H9 (cell line): ENCODE results near the gene PFN3. TPM values are rescaled to one million over a fixed set of nuclear protein-coding genes. Genes with fewer than 3 reads are reported as not detected.

Experiments
- DNase-seq: peaks from one replicate; pipeline ENCODE4 v3.0.0-alpha.2; 2017
- H2AFZ ChIP-seq: one replicate; pipeline ENCODE4 v1.6.1; 2013; ENCODE audit warnings: mild to moderate bottlenecking, low read length, control low read depth, moderate library complexity
- H2AK5ac ChIP-seq: 2 replicates; pipeline ENCODE4 v1.6.1; 2013; ENCODE audit warnings: low read length, control low read depth, mixed read lengths; ENCODE audit not compliant: insufficient read length
- H2BK120ac ChIP-seq: one replicate; pipeline ENCODE4 v1.6.1; 2013; ENCODE audit warnings: low read depth, mild to moderate bottlenecking, low read length, control low read depth, inconsistent platforms; ENCODE audit not compliant: poor library complexity, severe bottlenecking
- H2BK12ac ChIP-seq: 2 replicates; pipeline ENCODE4 v1.6.1; 2013; ENCODE audit warnings: low read length, control low read depth, mixed read lengths, low read depth; ENCODE audit not compliant: insufficient read length
- H2BK15ac ChIP-seq: 2 replicates; pipeline ENCODE4 v1.6.1; 2013; ENCODE audit warnings: low read depth, low read length, control low read depth
- H2BK20ac ChIP-seq: one replicate; pipeline ENCODE4 v1.6.1; 2013; ENCODE audit warnings: low read depth, mild to moderate bottlenecking, low read length, control low read depth, inconsistent platforms; ENCODE audit not compliant: poor library complexity, severe bottlenecking
- H2BK5ac ChIP-seq: 2 replicates; pipeline ENCODE4 v1.6.1; 2013; ENCODE audit warnings: low read length, control low read depth, mixed read lengths; ENCODE audit not compliant: insufficient read length
- H3K14ac ChIP-seq: 2 replicates; pipeline ENCODE4 v1.6.1; 2013; ENCODE audit warnings: low read length, control low read depth; ENCODE audit not compliant: insufficient read depth
- H3K18ac ChIP-seq: 2 replicates; pipeline ENCODE4 v1.6.1; 2013; ENCODE audit warnings: low read depth, mild to moderate bottlenecking, mixed read lengths, low read length, control low read depth; ENCODE audit not compliant: insufficient read length
- H3K23ac ChIP-seq: 2 replicates; pipeline ENCODE4 v1.6.1; 2013; ENCODE audit warnings: low read length, control low read depth, mixed read lengths, low read depth; ENCODE audit not compliant: insufficient read length
- H3K23me2 ChIP-seq: 2 replicates; pipeline ENCODE4 v1.6.1; 2013; ENCODE audit warnings: low read depth, mild to moderate bottlenecking, mixed read lengths, low read length, control low read depth; ENCODE audit not compliant: insufficient read length, poor library complexity, severe bottlenecking
- H3K27ac ChIP-seq: 2 replicates; pipeline ENCODE4 v1.5.1; 2013; ENCODE audit warnings: low read length, control low read depth, mixed read lengths, low read depth; ENCODE audit not compliant: insufficient read length
- H3K27me3 ChIP-seq: 2 replicates; pipeline ENCODE4 v1.6.1; 2013; ENCODE audit warnings: low read length, control low read depth, inconsistent platforms; ENCODE audit not compliant: insufficient read depth
- H3K4ac ChIP-seq: 2 replicates; pipeline ENCODE4 v1.6.1; 2013; ENCODE audit warnings: low read depth, mild to moderate bottlenecking, control low read depth, inconsistent platforms, low read length, moderate library complexity
- H3K4me1 ChIP-seq: 2 replicates; pipeline ENCODE4 v1.6.1; 2013; ENCODE audit warnings: low read length, control low read depth, inconsistent platforms; ENCODE audit not compliant: insufficient read depth
- H3K4me2 ChIP-seq: 2 replicates; pipeline ENCODE4 v1.6.1; 2013; ENCODE audit warnings: low read length, control low read depth, mixed read lengths; ENCODE audit not compliant: insufficient read length, insufficient read depth
- H3K56ac ChIP-seq: 2 replicates; pipeline ENCODE4 v1.6.1; 2013; ENCODE audit warnings: low read depth, mild to moderate bottlenecking, mixed read lengths, low read length, control low read depth; ENCODE audit not compliant: insufficient read length
- H3K79me1 ChIP-seq: 2 replicates; pipeline ENCODE4 v1.6.1; 2013; ENCODE audit warnings: low read depth, mild to moderate bottlenecking, moderate library complexity, low read length, control low read depth, inconsistent platforms; ENCODE audit not compliant: insufficient read depth, poor library complexity, severe bottlenecking
- H3K79me2 ChIP-seq: 2 replicates; pipeline ENCODE4 v1.6.1; 2013; ENCODE audit warnings: low read length, control low read depth, inconsistent platforms; ENCODE audit not compliant: insufficient read depth
- H3K9ac ChIP-seq: 2 replicates; pipeline ENCODE4 v1.6.1; 2013; ENCODE audit warnings: low read length, control low read depth, mixed read lengths; ENCODE audit not compliant: insufficient read length; ENCODE audit errors: extremely low read depth
- H3K9me3 ChIP-seq: one replicate; pipeline ENCODE4 v1.6.1; 2013; ENCODE audit warnings: low read depth, low read length, inconsistent platforms; ENCODE audit not compliant: control insufficient read depth
- H3T11ph ChIP-seq: one replicate; pipeline ENCODE4 v1.6.1; 2013; ENCODE audit warnings: mild to moderate bottlenecking, low read length, control low read depth, inconsistent platforms
- H4K20me1 ChIP-seq: one replicate; pipeline ENCODE4 v1.6.1; 2013; ENCODE audit not compliant: control insufficient read depth, insufficient read length, insufficient read depth
- H4K5ac ChIP-seq: 2 replicates; pipeline ENCODE4 v1.6.1; 2013; ENCODE audit warnings: low read depth, mild to moderate bottlenecking, mixed read lengths, low read length, control low read depth; ENCODE audit not compliant: insufficient read length
- H4K8ac ChIP-seq: replicated peaks from 2 replicates; pipeline ENCODE4 v1.6.1; 2013; ENCODE audit warnings: low read length, control low read depth, mixed read lengths, low read depth; ENCODE audit not compliant: insufficient read length
- H4K91ac ChIP-seq: 2 replicates; pipeline ENCODE4 v1.6.1; 2013; ENCODE audit warnings: low read depth, mild to moderate bottlenecking, moderate library complexity, mixed read lengths, low read length, control low read depth; ENCODE audit not compliant: insufficient read length
- H3K27ac Mint-ChIP-seq, 3 experiments: 2 replicates in 2 of 3; 3 replicates in 1 of 3; pipeline ENCODE4 v1.8.0; 2020 to 2021; ENCODE audit warnings: mixed read lengths in 3 of 3, mild to moderate bottlenecking in 1 of 3, moderate library complexity in 1 of 3
- H3K27me3 Mint-ChIP-seq: 2 replicates; pipeline ENCODE4 v1.8.0; 2021; ENCODE audit warnings: low read depth, mild to moderate bottlenecking, moderate library complexity, mixed read lengths
- H3K36me3 Mint-ChIP-seq, 3 experiments: 2 replicates in 2 of 3; 3 replicates in 1 of 3; pipeline ENCODE4 v1.8.0; 2020 to 2021; ENCODE audit warnings: low read depth in 3 of 3, mixed read lengths in 3 of 3; ENCODE audit not compliant: insufficient read depth in 1 of 3
- H3K4me1 Mint-ChIP-seq, 2 experiments: 2 replicates each; pipeline ENCODE4 v1.8.0; 2020; ENCODE audit warnings: mixed read lengths in 2 of 2
- H3K4me3 Mint-ChIP-seq, 2 experiments: 2 replicates in 1 of 2; 3 replicates in 1 of 2; pipeline ENCODE4 v1.8.0; 2020 to 2021; ENCODE audit warnings: mild to moderate bottlenecking in 2 of 2, mixed read lengths in 2 of 2, moderate library complexity in 1 of 2
- H3K9me3 Mint-ChIP-seq, 2 experiments: 2 replicates in 1 of 2; 3 replicates in 1 of 2; pipeline ENCODE4 v1.8.0; 2020; ENCODE audit warnings: mild to moderate bottlenecking in 2 of 2, mixed read lengths in 2 of 2, moderate library complexity in 1 of 2
- CTCF ChIP-seq: fragments of 200-600 bp; sonication (generic); conservative IDR thresholded peaks from 3 replicates; pipeline ENCODE4 v1.8.0; 2021; ENCODE audit warnings: antibody characterized with exemption, mild to moderate bottlenecking
- WGBS: extraction: QIAGEN DNeasy Blood & Tissue Kit; methylation state at CpG from one replicate; pipeline ENCODE4 v1.1.7; 2013; ENCODE audit warnings: missing lambda C conversion rate, low lambda C conversion rate, mixed read lengths; ENCODE audit not compliant: insufficient read length; ENCODE audit errors: extremely low coverage; 5-methylcytosine and 5-hydroxymethylcytosine counted together
- total RNA-seq: library from RNA; stranded (reverse); gene quantifications from 2 replicates; pipeline ENCODE4 v1.2.1, GENCODE V29; 2021

PFN3 gene
- total RNA-seq, 1 experiment from 2014 or later, result not detected

DNA sequence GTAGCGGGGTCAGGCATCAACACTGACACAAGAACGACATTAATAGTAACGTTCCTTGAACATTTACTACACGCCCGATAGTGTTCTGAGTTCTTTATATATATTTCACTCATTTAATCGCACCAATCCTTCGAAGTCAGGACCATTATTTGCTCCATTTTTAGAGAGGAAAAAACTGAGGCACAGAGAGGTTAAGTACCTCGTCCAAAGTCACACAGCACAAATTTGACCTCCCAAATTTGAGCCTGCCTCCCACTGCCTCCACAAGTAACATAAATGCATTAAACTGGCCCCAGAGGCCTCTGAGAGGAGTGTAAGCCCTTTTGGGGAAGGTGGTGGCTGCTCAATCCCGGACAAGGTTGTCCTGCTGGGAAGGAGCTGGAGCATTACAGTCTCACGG lies 36.9 kb downstream of the PFN3 start:
- Histone ChIP-seq H3K79me2 (no peaks in the 10 kb centered on the region), H2BK120ac (no peak overlapping the region), H3K14ac (no peak overlapping the region), H2AFZ (no peak overlapping the region), H2AK5ac (no peak overlapping the region), H4K5ac (no peak overlapping the region), H3K4me1 (peaks cover 11% of the 10 kb centered on the region; the same call in 1 of the 2 replicates), H2BK15ac (no peak overlapping the region), H3K27ac (no peak overlapping the region), H2BK12ac (no peak overlapping the region), H4K8ac (no peak overlapping the region), H3K9me3 (no peaks in the 10 kb centered on the region), H3K9ac (no peak overlapping the region), H3K23ac (no peak overlapping the region), H3K23me2 (peaks cover 10% of the 10 kb centered on the region), H4K91ac (no peak overlapping the region), H3T11ph (no peak overlapping the region), H2BK5ac (no peak overlapping the region), H3K4ac (no peak overlapping the region), H3K56ac (no peak overlapping the region), H3K18ac (no peak overlapping the region), H3K79me1 (no peaks in the 10 kb centered on the region), H2BK20ac (no peak overlapping the region), H3K27me3 (no peaks in the 10 kb centered on the region; the same call in 1 of the 2 replicates), H4K20me1 (no peaks in the 10 kb centered on the region), H3K4me2 (peak overlapping the region; percentile 37)
- no CpG with 5 or more reads among the region's 10 CpGs for WGBS
- H3K36me3 Mint-ChIP-seq, result peaks cover 3 to 4% (median 4%) of the 10 kb centered on the region in 3 experiments; a peak in 5 of 7 replicates
- peaks cover 40% of the 10 kb centered on the region for H3K27me3 Mint-ChIP-seq
- no peaks in the 10 kb centered on the region for H3K9me3 Mint-ChIP-seq
- peaks cover 28 to 48% of the 10 kb centered on the region in 2 experiments for H3K4me1 Mint-ChIP-seq
- no peak for TF ChIP-seq CTCF
- H3K27ac Mint-ChIP-seq, result no peak overlapping the region
- no peak for DNase-seq
- H3K4me3 Mint-ChIP-seq, result peak overlapping the region; percentile 71 to 81; a peak in 4 of 5 replicates
